ENCODE measurements around the gene FGF12. TPM values are rescaled to one million over a fixed set of nuclear protein-coding genes. Genes with fewer than 3 reads are reported as not detected.

The FGF12 gene
- total RNA-seq, 2 experiments from 2014 or later: not detected

DNA sequence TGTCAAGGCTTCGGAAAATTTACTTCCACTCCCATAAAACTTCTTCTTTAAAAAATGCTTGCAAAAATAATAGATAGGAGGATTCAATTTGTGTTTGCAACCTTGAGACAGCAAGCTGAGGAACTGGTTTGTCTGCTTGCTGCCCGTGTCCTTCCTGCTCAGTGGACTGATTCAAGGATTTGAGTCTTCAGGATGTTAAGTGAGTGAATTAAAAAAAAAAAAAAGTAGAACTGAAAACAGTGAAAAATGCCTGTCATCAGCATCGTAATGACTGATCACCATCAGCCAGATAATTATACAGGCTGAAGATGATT lies 453.7 kb downstream of the FGF12 start:
- CTCF ChIA-PET: no interaction called here
- Mint-ChIP-seq H3K27me3 (no peaks in the 10 kb centered on the region), H3K36me3 (ENCODE audit: low read depth) (no peaks in the 10 kb centered on the region), H3K27ac (no peak overlapping the region), H3K9me3 (no peaks in the 10 kb centered on the region), H3K4me3 (no peak overlapping the region), H3K4me1 (ENCODE audit: low read depth) (no peaks in the 10 kb centered on the region)
- H3K4me1 ChIP-seq (ENCODE audit: insufficient read depth, low read length): no peaks in the 10 kb centered on the region
- H3K4me3 ChIP-seq (ENCODE audit: low read length): no peak overlapping the region
- ATAC-seq (ENCODE audit: poor library complexity): no peak
- POLR2A ChIA-PET: no interaction called here
- H3K27me3 ChIP-seq (ENCODE audit: control insufficient read depth in 1 of 2, insufficient read depth in 2 of 2, low read length in 2 of 2): no peaks in the 10 kb centered on the region
- TF ChIP-seq, protein P1, sequence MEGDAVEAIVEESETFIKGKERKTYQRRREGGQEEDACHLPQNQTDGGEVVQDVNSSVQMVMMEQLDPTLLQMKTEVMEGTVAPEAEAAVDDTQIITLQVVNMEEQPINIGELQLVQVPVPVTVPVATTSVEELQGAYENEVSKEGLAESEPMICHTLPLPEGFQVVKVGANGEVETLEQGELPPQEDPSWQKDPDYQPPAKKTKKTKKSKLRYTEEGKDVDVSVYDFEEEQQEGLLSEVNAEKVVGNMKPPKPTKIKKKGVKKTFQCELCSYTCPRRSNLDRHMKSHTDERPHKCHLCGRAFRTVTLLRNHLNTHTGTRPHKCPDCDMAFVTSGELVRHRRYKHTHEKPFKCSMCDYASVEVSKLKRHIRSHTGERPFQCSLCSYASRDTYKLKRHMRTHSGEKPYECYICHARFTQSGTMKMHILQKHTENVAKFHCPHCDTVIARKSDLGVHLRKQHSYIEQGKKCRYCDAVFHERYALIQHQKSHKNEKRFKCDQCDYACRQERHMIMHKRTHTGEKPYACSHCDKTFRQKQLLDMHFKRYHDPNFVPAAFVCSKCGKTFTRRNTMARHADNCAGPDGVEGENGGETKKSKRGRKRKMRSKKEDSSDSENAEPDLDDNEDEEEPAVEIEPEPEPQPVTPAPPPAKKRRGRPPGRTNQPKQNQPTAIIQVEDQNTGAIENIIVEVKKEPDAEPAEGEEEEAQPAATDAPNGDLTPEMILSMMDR (IDR thresholded peaks at IDR 0.05): no peak
- H3K36me3 ChIP-seq (ENCODE audit: insufficient read depth, low read length): no peaks in the 10 kb centered on the region
- intact Hi-C loops (cut with DNase I, micrococcal nuclease): no loop called here
- no peaks in the 10 kb centered on the region for H3K9me3 ChIP-seq (ENCODE audit: control insufficient read depth in 1 of 2, insufficient read depth in 1 of 2, low read length in 2 of 2)
- no peak for DNase-seq
- no peak overlapping the region for H3K27ac ChIP-seq (ENCODE audit: low read depth in 1 of 2, low read length in 2 of 2)

DNA sequence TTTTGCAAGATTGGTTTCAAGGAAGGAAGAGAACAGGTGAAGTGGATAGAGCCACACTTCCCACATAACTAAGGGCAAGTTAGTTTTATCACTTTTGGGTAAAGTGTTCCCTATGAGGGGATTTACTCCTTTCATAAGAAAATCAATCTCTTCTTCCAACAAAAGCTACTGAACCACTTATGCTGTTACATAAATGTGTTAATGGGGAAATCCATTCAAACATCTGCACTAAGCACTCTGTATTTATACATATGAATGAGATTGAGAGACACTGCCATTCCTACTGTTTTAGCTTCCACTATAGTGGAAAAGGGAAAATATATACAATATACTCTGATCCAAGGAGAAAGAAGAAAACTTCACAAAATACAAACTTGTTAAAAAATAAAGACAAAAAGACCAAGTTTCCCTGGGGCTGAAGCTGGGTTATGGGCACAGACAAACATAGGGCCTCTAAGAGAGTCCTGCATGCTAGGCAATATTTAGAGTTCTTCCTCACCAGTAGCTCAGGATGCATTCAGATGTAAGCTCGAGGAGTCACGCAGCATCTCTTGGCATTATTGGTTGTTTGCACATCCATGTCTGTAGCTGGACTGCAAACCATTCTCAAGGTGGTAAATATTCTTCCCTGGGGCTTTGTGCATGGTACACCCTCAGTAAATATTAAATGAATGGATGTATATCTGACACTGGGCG lies 454.2 kb downstream of the FGF12 start:
- Histone ChIP-seq H3K27ac (ENCODE audit: low read depth in 1 of 2, low read length in 2 of 2) (no peak overlapping the region), H3K4me1 (ENCODE audit: insufficient read depth, low read length) (no peaks in the 10 kb centered on the region), H3K9me3 (ENCODE audit: control insufficient read depth in 1 of 2, insufficient read depth in 1 of 2, low read length in 2 of 2) (no peaks in the 10 kb centered on the region), H3K27me3 (ENCODE audit: control insufficient read depth in 1 of 2, insufficient read depth in 2 of 2, low read length in 2 of 2) (no peaks in the 10 kb centered on the region), H3K4me3 (ENCODE audit: low read length) (no peak overlapping the region), H3K36me3 (ENCODE audit: insufficient read depth, low read length) (no peaks in the 10 kb centered on the region)
- Mint-ChIP-seq H3K27me3 (no peaks in the 10 kb centered on the region), H3K9me3 (no peaks in the 10 kb centered on the region), H3K27ac (no peak overlapping the region), H3K4me3 (no peak overlapping the region), H3K36me3 (ENCODE audit: low read depth) (no peaks in the 10 kb centered on the region), H3K4me1 (ENCODE audit: low read depth) (no peaks in the 10 kb centered on the region)
- intact Hi-C loops (cut with DNase I, micrococcal nuclease): no loop called here
- ATAC-seq (ENCODE audit: poor library complexity) (no peak), DNase-seq (no peak)
- TF ChIP-seq, protein P1 (IDR thresholded peaks at IDR 0.05): no peak
- CTCF ChIA-PET: no interaction called here
- POLR2A ChIA-PET: no interaction called here

DNA sequence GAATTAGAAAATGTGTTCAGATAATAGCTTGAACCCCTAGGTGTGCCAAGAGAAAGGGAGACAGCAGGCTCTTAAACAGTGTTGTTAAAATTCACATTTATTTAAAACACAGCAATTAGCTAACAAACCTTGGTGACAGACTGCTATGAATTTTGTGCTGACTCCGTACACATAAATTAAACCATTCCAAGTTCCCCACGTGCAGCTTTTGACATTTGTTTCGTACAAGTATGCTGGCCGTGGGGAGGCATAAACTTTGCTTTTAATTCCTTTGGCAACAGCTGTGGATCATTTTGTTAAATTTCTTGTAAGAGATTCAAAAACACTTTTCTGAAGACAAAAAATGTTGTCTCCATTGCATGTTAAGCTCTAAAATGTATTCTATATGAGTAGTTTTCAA lies 465.3 kb downstream of the FGF12 start:
- no peaks in the 10 kb centered on the region for H3K9me3 ChIP-seq (ENCODE audit: control insufficient read depth in 1 of 2, insufficient read depth in 1 of 2, low read length in 2 of 2)
- intact Hi-C loops (cut with DNase I, micrococcal nuclease): no loop called here
- Mint-ChIP-seq H3K9me3 (peaks cover 2% of the 10 kb centered on the region), H3K27me3 (no peaks in the 10 kb centered on the region), H3K4me1 (ENCODE audit: low read depth) (no peaks in the 10 kb centered on the region), H3K27ac (no peak overlapping the region), H3K4me3 (no peak overlapping the region), H3K36me3 (ENCODE audit: low read depth) (no peaks in the 10 kb centered on the region)
- H3K27me3 ChIP-seq (ENCODE audit: control insufficient read depth in 1 of 2, insufficient read depth in 2 of 2, low read length in 2 of 2): no peaks in the 10 kb centered on the region
- H3K27ac ChIP-seq (ENCODE audit: low read depth in 1 of 2, low read length in 2 of 2): no peak overlapping the region
- no peaks in the 10 kb centered on the region for H3K36me3 ChIP-seq (ENCODE audit: insufficient read depth, low read length)
- TF ChIP-seq, protein P1 (IDR thresholded peaks at IDR 0.05): no peak
- DNase-seq (no peak), ATAC-seq (ENCODE audit: poor library complexity) (no peak)
- H3K4me3 ChIP-seq (ENCODE audit: low read length): no peak overlapping the region
- H3K4me1 ChIP-seq (ENCODE audit: insufficient read depth, low read length): no peaks in the 10 kb centered on the region
- CTCF ChIA-PET: no interaction called here
- POLR2A ChIA-PET: no interaction called here
